HG03095 (cell line): ENCODE measurements around the gene ARF1.

ENCODE experiments used
- ATAC-seq: cut with Tn5 transposase; IDR thresholded peaks from one replicate; pipeline ENCODE4 v1.9.1; 2021; ENCODE audit warnings: moderate library complexity; ENCODE audit not compliant: unreplicated experiment

The ARF1 gene

GRCh38 chr1:228048659-228049298 is 33.7 kb upstream of the ARF1 start:
- ATAC-seq = no peak

- no peak for ATAC-seq
Measured at GRCh38 chr1:228050571-228051231, 31.8 kb upstream of the ARF1 start.

DNA sequence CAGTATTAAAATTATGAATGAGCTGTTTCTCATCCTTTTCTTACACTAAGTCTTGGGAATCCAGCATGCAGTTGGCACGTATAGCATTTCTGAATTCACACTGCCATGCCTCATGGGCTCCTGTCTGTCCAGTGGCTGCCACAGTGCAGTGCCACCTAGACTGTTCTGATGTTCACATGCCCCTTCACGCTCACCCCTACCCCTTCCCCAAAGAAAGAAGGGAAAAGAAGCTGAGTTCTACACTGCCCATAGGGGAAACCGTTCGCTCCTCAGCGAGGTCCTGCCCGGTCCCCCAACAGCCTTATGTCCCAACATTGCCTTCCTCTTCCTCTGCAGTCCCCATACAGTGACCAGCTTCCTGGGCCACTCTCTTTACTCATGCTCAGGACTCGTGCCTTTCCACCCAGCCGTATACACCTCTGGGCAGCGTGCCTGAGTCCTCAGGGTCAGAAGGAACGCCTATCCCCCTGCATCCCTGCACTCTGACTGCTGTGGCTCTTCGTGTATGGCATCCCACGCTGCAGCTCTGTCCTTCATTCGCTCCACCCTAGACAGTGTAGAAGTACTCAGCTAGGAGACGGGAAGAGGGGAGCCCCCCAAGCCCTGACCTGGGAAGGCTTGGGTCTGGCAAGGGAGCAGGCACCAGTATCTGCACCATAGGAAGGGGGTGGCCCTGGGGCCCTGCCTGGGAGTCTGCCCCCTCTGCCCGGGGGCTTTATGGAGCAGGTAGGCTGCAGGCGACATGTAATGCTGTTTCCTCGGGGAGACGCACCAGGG is 24.1 kb upstream of the ARF1 start:
- no peak for ATAC-seq

- ATAC-seq = no peak
Measured at GRCh38 chr1:228058949-228059633, 23.4 kb upstream of the ARF1 start.

- no peak for ATAC-seq
Measured at GRCh38 chr1:228059634-228060457, 22.7 kb upstream of the ARF1 start.

DNA sequence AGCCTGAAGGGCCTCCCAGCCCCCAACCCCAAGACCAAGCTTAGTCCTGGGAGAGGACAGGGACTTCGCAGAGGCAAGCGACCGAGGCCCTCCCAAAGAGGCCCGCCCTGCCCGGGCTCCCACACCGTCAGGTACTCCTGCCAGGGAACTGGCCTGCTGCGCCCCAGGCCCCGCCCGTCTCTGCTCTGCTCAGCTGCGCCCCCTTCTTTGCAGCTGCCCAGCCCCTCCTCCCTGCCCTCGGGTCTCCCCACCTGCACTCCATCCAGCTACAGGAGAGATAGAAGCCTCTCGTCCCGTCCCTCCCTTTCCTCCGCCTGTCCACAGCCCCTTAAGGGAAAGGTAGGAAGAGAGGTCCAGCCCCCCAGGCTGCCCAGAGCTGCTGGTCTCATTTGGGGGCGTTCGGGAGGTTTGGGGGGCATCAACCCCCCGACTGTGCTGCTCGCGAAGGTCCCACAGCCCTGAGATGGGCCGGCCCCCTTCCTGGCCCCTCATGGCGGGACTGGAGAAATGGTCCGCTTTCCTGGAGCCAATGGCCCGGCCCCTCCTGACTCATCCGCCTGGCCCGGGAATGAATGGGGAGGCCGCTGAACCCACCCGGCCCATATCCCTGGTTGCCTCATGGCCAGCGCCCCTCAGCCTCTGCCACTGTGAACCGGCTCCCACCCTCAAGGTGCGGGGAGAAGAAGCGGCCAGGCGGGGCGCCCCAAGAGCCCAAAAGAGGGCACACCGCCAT is 21.9 kb upstream of the ARF1 start:
- ATAC-seq = no peak

GRCh38 chr1:228061411-228062084 is 21.0 kb upstream of the ARF1 start:
- ATAC-seq = no peak

DNA sequence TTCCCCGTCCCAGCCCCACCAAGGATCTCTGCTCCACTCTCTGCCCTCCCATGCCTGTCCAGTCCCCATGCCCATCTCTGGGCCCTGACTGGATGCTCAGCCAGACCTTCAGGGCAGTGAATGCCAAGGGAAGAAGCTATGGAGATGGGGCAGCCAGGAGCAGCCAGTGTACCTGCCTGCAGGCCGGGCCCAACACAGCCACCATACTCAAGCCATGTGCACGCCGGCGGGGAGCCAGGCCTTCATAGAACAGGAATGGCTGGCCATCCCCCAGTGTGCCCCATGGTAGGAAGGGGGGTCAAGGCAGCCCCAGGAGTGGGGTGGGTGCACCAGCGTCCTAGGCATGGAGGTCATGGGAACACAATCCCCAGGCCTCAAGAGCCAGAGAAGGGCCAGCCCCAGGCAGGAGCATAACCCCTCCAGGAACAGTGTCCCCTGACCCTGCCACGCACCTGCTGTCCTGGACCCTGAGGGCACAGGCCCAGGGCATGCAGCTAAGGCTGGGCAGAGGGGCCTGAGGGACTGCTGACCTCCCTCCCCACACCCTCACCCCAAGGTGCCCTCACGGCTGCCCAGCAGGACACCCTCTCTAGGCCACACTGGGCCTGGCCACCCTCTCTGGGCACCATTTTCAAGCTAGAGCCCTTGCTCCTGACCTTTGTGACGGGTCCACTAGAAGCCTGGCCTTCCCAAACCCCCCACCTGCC is 20.3 kb upstream of the ARF1 start:
- ATAC-seq = no peak

DNA sequence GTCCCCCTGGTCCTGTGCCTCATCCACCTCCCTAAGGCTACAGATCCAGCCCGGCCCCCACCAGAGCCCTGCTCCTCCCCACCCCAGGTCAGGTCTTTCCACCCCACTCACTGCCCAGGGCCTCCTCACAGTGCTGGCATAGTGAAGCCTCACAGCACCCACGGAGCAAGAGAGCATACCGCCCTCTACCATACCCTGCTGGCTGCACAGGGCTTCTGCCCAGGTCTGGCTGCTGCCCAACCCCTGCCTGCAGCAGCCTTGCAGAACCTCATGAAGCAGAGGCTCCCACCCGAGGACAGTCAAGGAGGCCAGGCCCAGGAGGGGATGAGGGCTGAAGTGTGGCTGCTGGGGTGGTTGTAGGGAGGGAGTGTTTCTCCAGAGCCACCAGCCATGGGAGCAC is 19.7 kb upstream of the ARF1 start:
- no peak for ATAC-seq

DNA sequence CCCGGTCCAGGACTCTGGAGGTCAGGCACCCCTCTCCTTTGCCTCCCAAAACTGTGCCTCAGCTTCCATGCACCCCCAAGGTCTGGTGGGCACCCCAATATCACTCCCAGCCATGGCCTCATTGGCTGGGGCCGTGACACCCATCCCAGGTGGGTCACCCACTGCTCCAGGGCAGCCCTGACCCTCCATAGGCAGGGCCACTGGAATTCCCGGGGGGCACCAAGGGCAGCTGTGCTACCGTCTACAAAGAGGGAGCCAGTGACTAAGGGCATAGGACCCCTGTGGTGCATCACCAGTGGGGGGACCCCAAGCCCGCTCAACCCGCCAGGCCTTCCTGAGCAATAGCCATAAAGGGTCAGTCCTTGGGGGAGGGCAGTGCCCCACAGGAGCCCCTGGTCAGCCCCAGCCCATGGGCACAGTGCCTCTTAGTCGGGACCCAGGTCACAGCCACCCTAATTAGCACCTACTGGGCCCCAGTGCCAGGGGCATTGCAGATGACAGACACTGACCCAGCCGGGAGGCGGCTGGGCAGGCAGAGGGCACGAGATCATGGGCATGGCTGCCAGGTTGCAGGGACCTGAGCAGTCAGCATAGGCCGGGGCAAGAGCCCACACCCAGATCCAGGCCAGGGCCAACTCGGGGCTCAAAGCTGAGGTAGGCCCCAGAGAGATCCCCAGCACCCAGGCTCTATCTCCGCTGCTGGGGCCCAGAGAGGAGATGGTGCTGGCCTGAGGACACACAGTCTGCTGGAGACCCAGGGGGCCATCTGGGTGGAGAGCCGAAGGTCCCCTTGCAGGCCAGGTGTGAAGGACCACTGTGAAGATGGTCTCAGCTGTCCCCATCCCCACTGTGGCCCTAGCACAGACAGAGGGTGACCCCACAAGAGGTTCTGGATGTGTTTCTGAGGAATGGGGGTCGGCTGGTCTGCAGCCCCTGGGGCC is 19.0 kb upstream of the ARF1 start:
- no peak for ATAC-seq

DNA sequence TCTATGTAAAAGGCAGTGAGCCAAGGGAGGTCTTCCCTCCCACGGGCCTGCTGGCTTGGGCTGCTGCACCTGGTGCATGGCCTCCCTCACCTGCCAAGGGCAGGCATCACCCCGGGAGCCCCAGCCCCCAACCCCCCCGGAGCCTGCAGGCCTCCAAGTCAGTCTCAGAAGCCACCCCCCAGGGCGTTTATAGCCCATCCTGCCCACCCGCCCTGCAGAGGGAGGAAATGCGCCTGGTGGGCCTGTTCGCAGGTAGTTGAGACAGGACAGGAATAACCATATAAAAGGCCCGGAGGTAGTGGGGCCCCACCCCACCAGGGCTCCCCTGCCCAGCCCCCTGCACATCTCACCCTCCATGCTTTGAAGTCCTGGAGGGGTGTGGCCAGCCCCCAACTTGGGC is 18.2 kb upstream of the ARF1 start:
- ATAC-seq = no peak

DNA sequence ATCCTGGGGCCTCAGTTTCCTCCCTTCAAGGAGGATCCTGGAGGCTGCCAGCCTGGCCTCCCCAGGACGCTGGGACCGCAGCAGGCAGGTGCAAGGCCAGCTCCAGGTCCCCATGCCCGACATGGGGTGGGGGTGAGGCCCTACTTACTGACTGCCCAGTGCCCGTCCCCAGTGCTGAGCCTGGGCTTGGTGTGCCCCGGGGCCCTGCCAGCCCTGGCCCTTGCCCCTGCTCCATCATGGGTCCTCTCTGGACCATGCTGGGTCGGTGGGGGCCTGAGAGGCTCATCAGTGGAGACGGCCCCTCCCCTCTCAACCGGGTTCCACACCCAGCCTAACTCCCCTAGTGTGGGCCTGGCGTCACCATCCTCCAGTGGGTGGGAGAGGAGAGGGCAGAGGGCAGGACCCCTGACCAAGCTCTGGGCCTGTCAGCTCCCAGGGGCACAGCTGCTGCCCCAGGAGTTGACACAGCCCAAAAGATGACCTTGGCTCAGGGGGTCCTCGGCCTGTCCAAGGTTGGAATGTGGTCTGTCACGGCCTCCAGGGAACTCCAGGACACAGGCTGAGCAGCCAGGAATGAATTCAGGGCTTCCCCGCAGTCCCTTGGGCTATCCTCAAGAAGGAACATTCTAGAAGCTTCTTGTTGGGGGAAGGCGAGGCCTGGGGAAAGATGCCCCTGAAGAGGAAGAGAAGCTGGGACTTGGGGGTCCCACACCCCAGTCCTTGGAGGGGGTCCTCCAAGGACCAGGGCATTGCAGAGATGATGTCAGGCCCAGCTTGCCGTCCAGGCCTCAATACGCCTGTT is 17.6 kb upstream of the ARF1 start:
- ATAC-seq = no peak

GRCh38 chr1:228065543-228066347 is 16.8 kb upstream of the ARF1 start:
- no peak for ATAC-seq

GRCh38 chr1:228066416-228066815 is 16.1 kb upstream of the ARF1 start:
- ATAC-seq = no peak

DNA sequence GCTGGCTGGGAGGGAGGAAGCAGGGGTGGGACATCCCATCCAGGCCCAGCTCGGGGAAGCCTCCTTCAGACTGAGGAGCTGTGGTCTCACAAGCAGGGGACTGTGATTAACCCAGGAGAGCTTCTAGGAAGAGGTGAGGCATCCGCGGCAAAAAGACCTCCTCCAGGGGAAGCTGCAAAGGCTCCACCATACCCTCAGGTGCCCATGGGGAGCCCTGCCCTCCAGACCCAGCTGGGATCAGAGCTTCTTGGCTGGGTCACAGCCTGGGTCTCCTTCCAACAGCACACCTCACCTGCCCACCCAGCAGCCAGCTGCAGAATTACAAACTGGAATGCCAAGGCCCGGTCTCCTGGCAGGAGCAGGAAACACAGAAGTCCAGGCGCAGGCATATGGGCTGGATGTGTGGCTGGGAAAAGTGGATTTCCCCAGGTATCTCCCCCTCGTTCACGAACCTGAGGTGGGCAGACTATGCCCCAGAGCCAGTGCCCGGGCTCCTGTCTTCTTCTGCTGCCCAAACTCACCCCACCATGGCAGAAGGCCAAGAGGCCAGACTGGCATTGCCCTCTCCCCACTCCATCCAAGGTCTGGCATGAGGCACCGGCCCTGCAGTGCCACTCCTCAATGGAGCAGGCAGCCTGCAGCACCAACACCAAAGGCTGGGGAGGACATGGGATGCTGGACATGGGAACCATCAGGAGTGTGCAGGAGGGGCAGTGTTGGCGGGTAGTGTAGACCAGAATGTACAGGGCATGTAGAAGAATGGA is 15.4 kb upstream of the ARF1 start:
- no peak for ATAC-seq
